MCF 10A (cell line): ENCODE results near the gene RBM26. TPM values are rescaled to one million over a fixed set of nuclear protein-coding genes. Genes with fewer than 3 reads are reported as not detected.

Source experiments
- BruUV-seq: library from RNA; stranded (reverse); fragments of 400-500 nt; replicated peaks from 2 replicates; lab custom pipeline; 2021; lab: Mats Ljungman, UMichigan
- CTCF ChIA-PET: fragments of 300-600 bp; sonication (Branson Sonifier 250); formaldehyde crosslinking; extraction: SDS; loops from one replicate; lab custom pipeline; 2021; ENCODE audit warnings: antibody characterized with exemption, inconsistent platforms; lab: Yijun Ruan, JAX
- POLR2A ChIA-PET: fragments of 300-600, 350-650 bp; sonication (Branson Sonifier 250); formaldehyde crosslinking; extraction: SDS; loops from one replicate; lab custom pipeline; 2020; ENCODE audit warnings: antibody characterized with exemption, inconsistent platforms; lab: Yijun Ruan, JAX
- DNase-seq: peaks from one replicate; pipeline ENCODE4 v3.0.0-alpha.2; 2018; ENCODE audit not compliant: unreplicated experiment
- H3K27ac Mint-ChIP-seq: one replicate; pipeline ENCODE4 v1.8.0; 2022; ENCODE audit warnings: mild to moderate bottlenecking, low read depth, mixed read lengths; ENCODE audit not compliant: unreplicated experiment
- H3K27me3 Mint-ChIP-seq: one replicate; pipeline ENCODE4 v1.8.0; 2022; ENCODE audit warnings: mixed read lengths; ENCODE audit not compliant: insufficient read depth, unreplicated experiment
- H3K36me3 Mint-ChIP-seq: one replicate; pipeline ENCODE4 v1.8.0; 2022; ENCODE audit warnings: mild to moderate bottlenecking, moderate library complexity, mixed read lengths; ENCODE audit not compliant: insufficient read depth, unreplicated experiment
- H3K4me1 Mint-ChIP-seq: one replicate; pipeline ENCODE4 v1.8.0; 2022; ENCODE audit warnings: mixed read lengths; ENCODE audit not compliant: insufficient read depth, unreplicated experiment
- H3K4me3 Mint-ChIP-seq: one replicate; pipeline ENCODE4 v1.8.0; 2022; ENCODE audit warnings: mild to moderate bottlenecking, moderate library complexity, mixed read lengths; ENCODE audit not compliant: unreplicated experiment
- H3K9me3 Mint-ChIP-seq: one replicate; pipeline ENCODE4 v1.8.0; 2022; ENCODE audit warnings: mixed read lengths; ENCODE audit not compliant: unreplicated experiment
- CTCF ChIP-seq: fragments of 200-600 bp; IDR thresholded peaks from one replicate; pipeline ENCODE4 v1.8.0; 2022; ENCODE audit warnings: antibody characterized with exemption, mild to moderate bottlenecking; ENCODE audit not compliant: unreplicated experiment
- intact Hi-C: fragments of 100-400 bp; cut with micrococcal nuclease; formaldehyde crosslinking; loops from 2 replicates; pipeline ENCODE4 v1.14.1; 2022
- total RNA-seq: library from RNA; stranded (reverse); gene quantifications from 2 replicates; pipeline ENCODE4 v1.2.3, GENCODE V29; 2022

The RBM26 gene
- total RNA-seq, 1 experiment from 2014 or later = 72.6 TPM

GRCh38 chr13:79273045-79273444 lies 133.0 kb downstream of the RBM26 start:
- no peak overlapping the region for H3K4me3 Mint-ChIP-seq
- peaks cover 18% of the 10 kb centered on the region for H3K27me3 Mint-ChIP-seq
- H3K9me3 Mint-ChIP-seq = no peaks in the 10 kb centered on the region
- TF ChIP-seq CTCF = no peak
- no peaks in the 10 kb centered on the region for H3K36me3 Mint-ChIP-seq
- H3K4me1 Mint-ChIP-seq = peaks cover 6% of the 10 kb centered on the region
- DNase-seq = no peak
- H3K27ac Mint-ChIP-seq = no peak overlapping the region
- BruUV-seq = no TSS peak
- POLR2A ChIA-PET = interaction anchor here (0.6 kb wide), 1 partner anchor 12 kb away, joined by 4 read pairs; no protein-coding TSS in a partner anchor
- CTCF ChIA-PET = interaction anchor here (1.2 kb wide), 1 partner anchor 26 kb away, joined by 3 read pairs; no protein-coding TSS in a partner anchor
- intact Hi-C loops = no loop called here

GRCh38 chr13:79271616-79272015 lies 134.4 kb downstream of the RBM26 start:
- DNase-seq = no peak
- Mint-ChIP-seq H3K27me3 (peaks cover 18% of the 10 kb centered on the region), H3K36me3 (no peaks in the 10 kb centered on the region), H3K9me3 (no peaks in the 10 kb centered on the region), H3K4me1 (no peaks in the 10 kb centered on the region), H3K4me3 (no peak overlapping the region), H3K27ac (no peak overlapping the region)
- CTCF ChIA-PET = no interaction called here
- no peak for TF ChIP-seq CTCF
- intact Hi-C loops = no loop called here
- POLR2A ChIA-PET = no interaction called here
- BruUV-seq = no TSS peak

- H3K9me3 Mint-ChIP-seq = no peaks in the 10 kb centered on the region
- ChIA-PET POLR2A (no interaction called here), CTCF (no interaction called here)
- H3K4me1 Mint-ChIP-seq = no peaks in the 10 kb centered on the region
- intact Hi-C loops = no loop called here
- no peak overlapping the region for H3K27ac Mint-ChIP-seq
- peaks cover 18% of the 10 kb centered on the region for H3K27me3 Mint-ChIP-seq
- no peak overlapping the region for H3K4me3 Mint-ChIP-seq
- no peak for TF ChIP-seq CTCF
- no peaks in the 10 kb centered on the region for H3K36me3 Mint-ChIP-seq
- BruUV-seq = no TSS peak
- DNase-seq = no peak
These were observed 135.2 kb downstream of the RBM26 start for GRCh38 chr13:79270859-79271258.

Other genes with a start within 250 kb of the RBM26 start
- gene NDFIP2, start 74.9 kb upstream of the RBM26 start, total RNA-seq = 66.0 and 81.6 TPM in 2 replicates